HepG2 (cell line): ENCODE data around the gene MAOB. TPM values are rescaled to one million over a fixed set of nuclear protein-coding genes. Genes with fewer than 3 reads are reported as not detected.

ENCODE experiments used
- ARHGAP35 ChIP-seq: sonication (generic); formaldehyde crosslinking; IDR thresholded peaks from 2 replicates; pipeline ENCODE4 v1.9.0; 2022; ENCODE audit warnings: mild to moderate bottlenecking, inconsistent platforms, moderate library complexity, missing genetic modification reagents, borderline replicate concordance
- CCAR2 ChIP-seq: fragments of 200-400 bp; formaldehyde crosslinking; optimal IDR thresholded peaks from 2 replicates; pipeline ENCODE3; 2018; ENCODE audit warnings: low read depth, mild to moderate bottlenecking, low read length, moderate library complexity
- DR1 ChIP-seq: sonication (generic); formaldehyde crosslinking; IDR thresholded peaks from 2 replicates; pipeline ENCODE4 v1.8.0; 2021; ENCODE audit warnings: mild to moderate bottlenecking, missing genetic modification reagents, inconsistent platforms
- HDAC1 ChIP-seq: sonication (generic); formaldehyde crosslinking; IDR thresholded peaks from 2 replicates; pipeline ENCODE4 v1.5.1; 2020; ENCODE audit warnings: mild to moderate bottlenecking, missing genetic modification reagents
- HIC2 ChIP-seq: sonication (generic); formaldehyde crosslinking; IDR thresholded peaks from 2 replicates; pipeline ENCODE4 v1.9.0; 2022; ENCODE audit warnings: low read depth, missing genetic modification reagents
- HNF4A ChIP-seq: sonication (generic); formaldehyde crosslinking; IDR thresholded peaks from 2 replicates; pipeline ENCODE4 v1.4.0; 2020; ENCODE audit warnings: missing genetic modification reagents
- NCOR1 ChIP-seq: fragments of 200-600 bp; sonication (generic); IDR thresholded peaks from 2 replicates; pipeline ENCODE4 v1.7.0; 2017; ENCODE audit warnings: antibody characterized with exemption, low read length, borderline replicate concordance
- PAXIP1 ChIP-seq: sonication (generic); formaldehyde crosslinking; conservative IDR thresholded peaks from 2 replicates; pipeline ENCODE4 v1.4.0; 2020; ENCODE audit warnings: mild to moderate bottlenecking, missing genetic modification reagents, moderate library complexity
- SKIL ChIP-seq: sonication (generic); formaldehyde crosslinking; IDR thresholded peaks from 2 replicates; pipeline ENCODE4 v1.8.0; 2022; ENCODE audit warnings: missing genetic modification reagents, mild to moderate bottlenecking, moderate library complexity, borderline replicate concordance
- TEAD2 ChIP-seq: sonication (generic); formaldehyde crosslinking; IDR thresholded peaks from 2 replicates; pipeline ENCODE4 v1.9.0; 2021; ENCODE audit warnings: missing genetic modification reagents
- TEF ChIP-seq: sonication (generic); formaldehyde crosslinking; IDR thresholded peaks from 2 replicates; pipeline ENCODE4 v1.5.0; 2020; ENCODE audit warnings: missing genetic modification reagents
- ZFY ChIP-seq: sonication (generic); formaldehyde crosslinking; IDR thresholded peaks from 2 replicates; pipeline ENCODE4 v1.4.0; 2020; ENCODE audit warnings: missing genetic modification reagents
- ZNF576 ChIP-seq: sonication (generic); formaldehyde crosslinking; IDR thresholded peaks from 2 replicates; pipeline ENCODE4 v1.4.0; 2020; ENCODE audit warnings: mild to moderate bottlenecking, missing genetic modification reagents
- ZNF577 ChIP-seq: sonication (generic); formaldehyde crosslinking; IDR thresholded peaks from 2 replicates; pipeline ENCODE4 v1.4.0; 2020; ENCODE audit warnings: mild to moderate bottlenecking, low read depth, missing genetic modification reagents, borderline replicate concordance
- ZNF580 ChIP-seq: IDR thresholded peaks from 2 replicates; pipeline ENCODE4 v1.6.1; 2016; ENCODE audit warnings: low read depth, borderline replicate concordance
- ZNF713 ChIP-seq: sonication (generic); formaldehyde crosslinking; IDR thresholded peaks from 2 replicates; pipeline ENCODE4 v1.4.0; 2020; ENCODE audit warnings: mild to moderate bottlenecking, missing genetic modification reagents
- ZSCAN12 ChIP-seq: sonication (generic); formaldehyde crosslinking; IDR thresholded peaks from 2 replicates; pipeline ENCODE4 v1.9.0; 2021; ENCODE audit warnings: mild to moderate bottlenecking, missing genetic modification reagents
- polyA plus RNA-seq, 8 experiments: library from polyadenylated mRNA; depleted of rRNA in 3 of 8; stranded (reverse) in 7 of 8; unstranded in 1 of 8; fragments of >200 nt; fragmentation: Illumina TruSeq in 4 of 8; extraction: Trizol in 4 of 8; gene quantifications; 2 replicates each; pipeline versions ENCODE4 v1.2.1 to v1.2.3, GENCODE V29; 2011 to 2016; ENCODE audit warnings: low read depth in 4 of 8, missing spikeins in 1 of 8, mixed read lengths in 1 of 8; ENCODE audit not compliant: insufficient read depth in 1 of 8
- total RNA-seq, 5 experiments: library from RNA; depleted of rRNA; stranded (reverse); fragments of >200 nt; fragmentation: Illumina TruSeq; extraction: Trizol; gene quantifications; 2 replicates each; pipeline ENCODE4 v1.2.3, GENCODE V29; 2016; ENCODE audit warnings: low read depth in 1 of 5

MAOB gene
- total and polyA plus RNA-seq, 2 of the 13 experiments (the other 11 are each of a cell fraction or from before 2014, with no cell fraction given) = 11.0 to 19.0 TPM

- no peak for TF ChIP-seq ZNF576 (CRISPR knock-in tag)
- TF ChIP-seq CCAR2 = no peak
- no peak for TF ChIP-seq DR1
- no peak for TF ChIP-seq ZSCAN12
- no peak for TF ChIP-seq ZNF577 (CRISPR knock-in tag)
- TF ChIP-seq NCOR1 = peak; percentile 37; the same call in 1 of the 2 replicates
- TF ChIP-seq ZNF713 = no peak
- 0 out of 2 replicates have a peak, but pooled peaks have one; percentile 14 for TF ChIP-seq PAXIP1 (CRISPR knock-in tag)
- peak; percentile 35; the same call in 1 of the 2 replicates for TF ChIP-seq HNF4A (CRISPR knock-in tag)
- no peak for TF ChIP-seq HIC2 (CRISPR knock-in tag)
- no peak for TF ChIP-seq ZNF580 (CRISPR knock-in tag)
- TF ChIP-seq SKIL (CRISPR knock-in tag) = no peak
- TF ChIP-seq HDAC1 (CRISPR knock-in tag) = no peak
- no peak for TF ChIP-seq ZFY (CRISPR knock-in tag)
- TF ChIP-seq ARHGAP35 (CRISPR knock-in tag) = no peak
- no peak for TF ChIP-seq TEF
- TF ChIP-seq TEAD2 (CRISPR knock-in tag) = no peak
Observed at GRCh38 chrX:43865791-43866190, 16.5 kb downstream of the MAOB start (continued).
